OCI-LY3 (cell line): ENCODE measurements around the gene ADGRG4.

Source experiments
- H2AFZ ChIP-seq: fragments of 200-600, 300-600 bp; shearing (Covaris generic); 2 replicates; pipeline ENCODE4 v1.6.0; 2014; ENCODE audit warnings: antibody characterized with exemption, low read depth, low read length
- H3K27ac ChIP-seq: fragments of 200-600, 300-600 bp; sonication (generic); 2 replicates; pipeline ENCODE4 v1.5.1; 2014; ENCODE audit warnings: mild to moderate bottlenecking, low read length, moderate library complexity, mixed read lengths
- H3K27me3 ChIP-seq: fragments of 200-600, 300-600 bp; sonication (generic); 2 replicates; pipeline ENCODE4 v1.6.1; 2014; ENCODE audit warnings: low read depth, low read length, mixed read lengths
- H3K36me3 ChIP-seq: fragments of 200-600, 300-600 bp; sonication (generic); replicated peaks from 2 replicates; pipeline ENCODE3; 2014; ENCODE audit warnings: low read depth, low read length, mixed read lengths
- H3K4me1 ChIP-seq: fragments of 300-600, 200-600 bp; sonication (generic); 2 replicates; pipeline ENCODE4 v1.6.1; 2014; ENCODE audit warnings: low read length, mixed read lengths
- H3K4me2 ChIP-seq: fragments of 200-600, 300-600 bp; sonication (generic); 2 replicates; pipeline ENCODE4 v1.6.1; 2014; ENCODE audit warnings: low read length, mixed read lengths
- H3K4me3 ChIP-seq: fragments of 300-600, 200-600 bp; sonication (generic); 2 replicates; pipeline ENCODE4 v1.5.1; 2014; ENCODE audit warnings: antibody characterized with exemption, mild to moderate bottlenecking, low read length, moderate library complexity
- H3K79me2 ChIP-seq: fragments of 300-600, 200-600 bp; shearing (Covaris generic); 2 replicates; pipeline ENCODE4 v1.6.1; 2014; ENCODE audit warnings: mild to moderate bottlenecking, low read length, mixed read lengths
- H3K9ac ChIP-seq: fragments of 300-600, 200-600 bp; shearing (Covaris generic); 2 replicates; pipeline ENCODE4 v1.6.0; 2014; ENCODE audit warnings: mild to moderate bottlenecking, low read length, moderate library complexity
- H3K9me3 ChIP-seq: fragments of 200-600, 300-600 bp; shearing (Covaris generic); 2 replicates; pipeline ENCODE4 v1.6.1; 2014; ENCODE audit warnings: low read length, mixed read lengths; ENCODE audit not compliant: insufficient read depth
- H4K20me1 ChIP-seq: fragments of 200-600, 300-600 bp; sonication (generic); 2 replicates; pipeline ENCODE4 v1.6.1; 2016; ENCODE audit warnings: low read length, mixed read lengths; ENCODE audit not compliant: insufficient read depth
- EZH2phosphoT487 ChIP-seq: fragments of 200-600 bp; shearing (Covaris generic); IDR thresholded peaks from 2 replicates; pipeline ENCODE4 v1.6.1; 2018; ENCODE audit warnings: antibody characterized with exemption, mixed run types, low read depth
- TF ChIP-seq, protein P1 (sequence below): fragments of 200-600, 300-600 bp; sonication (generic); IDR thresholded peaks from 2 replicates; pipeline ENCODE4 v1.5.1; 2014; ENCODE audit warnings: antibody characterized with exemption, low read length, low read depth

Gene ADGRG4

DNA sequence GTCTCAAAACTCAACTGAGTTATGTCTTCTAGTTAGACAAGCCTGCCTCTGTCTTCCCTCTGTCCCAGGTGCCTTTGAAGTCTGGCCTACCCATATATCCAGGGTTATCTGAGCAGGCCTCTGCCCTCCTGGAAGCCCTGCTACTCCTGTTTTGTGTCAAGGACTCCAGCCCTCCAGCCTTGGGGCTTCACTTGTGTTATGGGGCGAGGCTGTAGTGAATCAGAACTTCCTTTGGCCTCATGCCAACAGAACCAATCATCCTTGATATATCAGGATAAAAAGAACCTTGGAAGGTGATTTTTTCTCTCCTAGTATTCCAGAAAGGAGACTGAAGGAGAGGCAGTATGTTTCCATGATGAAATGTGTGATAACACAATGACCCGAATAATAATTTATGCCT lies 8.9 kb upstream of the ADGRG4 start:
- no peaks in the 10 kb centered on the region for H3K36me3 ChIP-seq
- no peak overlapping the region for H3K27ac ChIP-seq
- TF ChIP-seq, protein P1, sequence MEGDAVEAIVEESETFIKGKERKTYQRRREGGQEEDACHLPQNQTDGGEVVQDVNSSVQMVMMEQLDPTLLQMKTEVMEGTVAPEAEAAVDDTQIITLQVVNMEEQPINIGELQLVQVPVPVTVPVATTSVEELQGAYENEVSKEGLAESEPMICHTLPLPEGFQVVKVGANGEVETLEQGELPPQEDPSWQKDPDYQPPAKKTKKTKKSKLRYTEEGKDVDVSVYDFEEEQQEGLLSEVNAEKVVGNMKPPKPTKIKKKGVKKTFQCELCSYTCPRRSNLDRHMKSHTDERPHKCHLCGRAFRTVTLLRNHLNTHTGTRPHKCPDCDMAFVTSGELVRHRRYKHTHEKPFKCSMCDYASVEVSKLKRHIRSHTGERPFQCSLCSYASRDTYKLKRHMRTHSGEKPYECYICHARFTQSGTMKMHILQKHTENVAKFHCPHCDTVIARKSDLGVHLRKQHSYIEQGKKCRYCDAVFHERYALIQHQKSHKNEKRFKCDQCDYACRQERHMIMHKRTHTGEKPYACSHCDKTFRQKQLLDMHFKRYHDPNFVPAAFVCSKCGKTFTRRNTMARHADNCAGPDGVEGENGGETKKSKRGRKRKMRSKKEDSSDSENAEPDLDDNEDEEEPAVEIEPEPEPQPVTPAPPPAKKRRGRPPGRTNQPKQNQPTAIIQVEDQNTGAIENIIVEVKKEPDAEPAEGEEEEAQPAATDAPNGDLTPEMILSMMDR = no peak
- TF ChIP-seq EZH2phosphoT487 = no peak
- no peak overlapping the region for H3K4me3 ChIP-seq
- H3K27me3 ChIP-seq = no peaks in the 10 kb centered on the region
- no peaks in the 10 kb centered on the region for H3K79me2 ChIP-seq
- H4K20me1 ChIP-seq = no peaks in the 10 kb centered on the region
- no peak overlapping the region for H2AFZ ChIP-seq
- no peaks in the 10 kb centered on the region for H3K9me3 ChIP-seq
- no peak overlapping the region for H3K9ac ChIP-seq
- no peaks in the 10 kb centered on the region for H3K4me1 ChIP-seq
- no peak overlapping the region for H3K4me2 ChIP-seq

DNA sequence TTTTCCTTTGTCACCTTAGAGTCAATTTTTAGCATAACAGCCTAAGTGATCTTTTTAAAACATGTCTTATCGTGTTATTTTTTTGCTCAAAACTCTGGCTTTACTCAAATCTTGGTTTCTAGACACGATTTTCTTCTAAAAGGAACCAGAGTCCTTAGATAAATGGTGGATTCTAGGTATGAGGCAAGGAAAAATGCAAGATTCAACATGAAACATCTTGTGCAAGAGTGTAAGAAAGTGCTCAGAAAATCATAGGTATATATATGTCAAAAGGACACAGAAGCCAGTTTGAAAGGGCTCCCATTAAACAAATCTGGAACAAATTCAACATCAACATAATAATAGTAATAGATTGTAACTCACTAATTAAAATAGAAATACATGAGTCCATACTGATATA lies 8.1 kb upstream of the ADGRG4 start:
- H3K27me3 ChIP-seq = no peaks in the 10 kb centered on the region
- no peak overlapping the region for H3K9ac ChIP-seq
- H3K4me1 ChIP-seq = no peaks in the 10 kb centered on the region
- no peak overlapping the region for H3K4me3 ChIP-seq
- no peak overlapping the region for H3K27ac ChIP-seq
- H3K79me2 ChIP-seq = no peaks in the 10 kb centered on the region
- H3K9me3 ChIP-seq = no peaks in the 10 kb centered on the region
- H2AFZ ChIP-seq = no peak overlapping the region
- H4K20me1 ChIP-seq = no peaks in the 10 kb centered on the region
- H3K36me3 ChIP-seq = no peaks in the 10 kb centered on the region
- TF ChIP-seq EZH2phosphoT487 = no peak
- TF ChIP-seq, protein P1 = no peak
- H3K4me2 ChIP-seq = no peak overlapping the region

DNA sequence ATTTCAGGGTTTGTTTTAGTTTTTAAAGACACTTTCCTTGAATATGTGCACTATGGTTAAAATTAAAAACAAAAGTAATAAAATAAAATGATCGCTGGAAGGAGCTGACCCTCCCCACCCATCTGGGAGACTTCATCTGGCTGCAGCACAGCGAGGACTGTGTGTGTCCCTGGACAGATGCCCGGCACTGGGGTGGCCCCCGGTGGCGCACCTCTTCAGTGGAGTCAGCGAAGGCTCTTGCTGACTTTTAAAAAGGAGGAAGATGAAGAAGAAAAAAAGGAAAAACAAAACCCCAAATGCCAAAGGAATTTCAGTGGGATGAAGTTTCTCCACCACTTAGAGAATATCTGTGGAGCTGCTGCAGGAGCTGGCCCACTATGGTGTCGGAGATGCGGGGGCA lies 5.4 kb upstream of the ADGRG4 start:
- Histone ChIP-seq H3K79me2 (no peaks in the 10 kb centered on the region), H3K27me3 (no peaks in the 10 kb centered on the region), H3K4me1 (no peaks in the 10 kb centered on the region), H3K27ac (no peak overlapping the region), H3K9me3 (no peaks in the 10 kb centered on the region), H4K20me1 (no peaks in the 10 kb centered on the region), H3K36me3 (no peaks in the 10 kb centered on the region), H3K4me3 (no peak overlapping the region), H3K4me2 (no peak overlapping the region), H3K9ac (no peak overlapping the region), H2AFZ (no peak overlapping the region)
- TF ChIP-seq, protein P1 = no peak
- TF ChIP-seq EZH2phosphoT487 = no peak

DNA sequence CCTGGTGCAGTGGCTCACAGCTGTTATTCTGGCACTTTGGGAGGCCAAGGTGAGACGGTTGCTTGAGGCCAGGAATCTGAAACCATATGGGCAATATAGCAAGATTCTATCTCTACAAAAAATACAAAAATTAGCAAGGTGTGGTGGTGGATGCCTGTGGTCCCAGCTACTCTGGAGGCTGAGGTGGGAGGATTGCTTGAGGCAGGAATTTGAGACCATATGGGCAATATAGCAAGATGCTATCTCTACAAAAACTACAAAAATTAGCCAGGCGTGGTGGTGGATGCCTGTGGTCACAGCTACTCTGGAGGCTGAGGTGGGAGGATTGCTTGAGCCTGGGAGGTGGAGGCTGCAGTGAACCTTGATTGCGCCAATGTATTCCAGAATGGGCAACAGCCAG lies 2.3 kb downstream of the ADGRG4 start:
- Histone ChIP-seq H2AFZ (no peak overlapping the region), H3K4me1 (no peaks in the 10 kb centered on the region), H3K4me3 (no peak overlapping the region), H3K9me3 (no peaks in the 10 kb centered on the region), H3K79me2 (no peaks in the 10 kb centered on the region), H3K4me2 (no peak overlapping the region), H3K36me3 (no peaks in the 10 kb centered on the region), H3K27ac (no peak overlapping the region), H3K27me3 (no peaks in the 10 kb centered on the region), H3K9ac (no peak overlapping the region), H4K20me1 (no peaks in the 10 kb centered on the region)
- TF ChIP-seq, protein P1 = no peak
- no peak for TF ChIP-seq EZH2phosphoT487
